HepG2 (cell line): Measurements from ENCODE around the gene DRC3. TPM values are rescaled to one million over a fixed set of nuclear protein-coding genes. Genes with fewer than 3 reads are reported as not detected.

Experiments
- AGO2 ChIP-seq: fragments of 200-400 bp; formaldehyde crosslinking; optimal IDR thresholded peaks from 2 replicates; pipeline ENCODE3; 2017; ENCODE audit warnings: mild to moderate bottlenecking, low read depth, low read length, moderate library complexity
- ARNT2 ChIP-seq: sonication (generic); formaldehyde crosslinking; IDR thresholded peaks from 2 replicates; pipeline ENCODE4 v1.8.0; 2022; ENCODE audit warnings: mild to moderate bottlenecking, low read depth, missing genetic modification reagents, moderate library complexity
- CBX5 ChIP-seq: sonication (generic); formaldehyde crosslinking; IDR thresholded peaks from 2 replicates; pipeline ENCODE4 v1.4.0; 2020; ENCODE audit warnings: missing genetic modification reagents, borderline replicate concordance
- CENPT ChIP-seq: sonication (generic); formaldehyde crosslinking; IDR thresholded peaks from 2 replicates; pipeline ENCODE4 v1.8.0; 2022; ENCODE audit warnings: low read depth, mild to moderate bottlenecking, moderate library complexity, missing genetic modification reagents
- CREBL2 ChIP-seq: sonication (generic); formaldehyde crosslinking; IDR thresholded peaks from 2 replicates; pipeline ENCODE4 v1.8.1; 2023; ENCODE audit warnings: missing genetic modification reagents, mild to moderate bottlenecking, borderline replicate concordance
- GZF1 ChIP-seq: sonication (generic); formaldehyde crosslinking; IDR thresholded peaks from 2 replicates; pipeline ENCODE4 v1.5.1; 2020; ENCODE audit warnings: mild to moderate bottlenecking, missing genetic modification reagents
- HDAC2 ChIP-seq: sonication (generic); formaldehyde crosslinking; IDR thresholded peaks from 2 replicates; pipeline ENCODE4 v1.4.0; 2020; ENCODE audit warnings: missing genetic modification reagents
- HES4 ChIP-seq: sonication (generic); formaldehyde crosslinking; IDR thresholded peaks from 2 replicates; pipeline ENCODE4 v1.9.0; 2021; ENCODE audit warnings: mild to moderate bottlenecking, missing genetic modification reagents, borderline replicate concordance
- MEIS2 ChIP-seq: sonication (generic); formaldehyde crosslinking; IDR thresholded peaks from 2 replicates; pipeline ENCODE4 v1.9.0; 2021; ENCODE audit warnings: mild to moderate bottlenecking, missing genetic modification reagents
- NFKBIZ ChIP-seq: IDR thresholded peaks from 2 replicates; pipeline ENCODE4 v1.6.1; 2018; ENCODE audit warnings: missing genetic modification reagents, missing compliant biosample characterization
- PAF1 ChIP-seq: IDR thresholded peaks from 2 replicates; pipeline ENCODE4 v1.6.1; 2016; ENCODE audit warnings: missing genetic modification reagents, missing compliant biosample characterization
- REXO4 ChIP-seq: sonication (generic); formaldehyde crosslinking; IDR thresholded peaks from 2 replicates; pipeline ENCODE4 v1.8.0; 2022; ENCODE audit warnings: missing genetic modification reagents, mild to moderate bottlenecking, borderline replicate concordance
- SETDB1 ChIP-seq: sonication (generic); formaldehyde crosslinking; IDR thresholded peaks from 2 replicates; pipeline ENCODE4 v1.5.1; 2020; ENCODE audit warnings: missing genetic modification reagents, mild to moderate bottlenecking, borderline replicate concordance
- STAT5B ChIP-seq: sonication (generic); formaldehyde crosslinking; IDR thresholded peaks from 2 replicates; pipeline ENCODE4 v1.4.0; 2020; ENCODE audit warnings: missing genetic modification reagents
- TARDBP ChIP-seq: sonication (generic); formaldehyde crosslinking; IDR thresholded peaks from 2 replicates; pipeline ENCODE4 v1.8.0; 2022; ENCODE audit warnings: mild to moderate bottlenecking, missing genetic modification reagents
- TBL1XR1 ChIP-seq: fragments of 150-350 bp; IDR thresholded peaks from 2 replicates; pipeline ENCODE4 v1.6.1; 2014; ENCODE audit warnings: borderline replicate concordance, low read length; ENCODE audit not compliant: partially characterized antibody
- ZMYM4 ChIP-seq: sonication (generic); formaldehyde crosslinking; IDR thresholded peaks from 2 replicates; pipeline ENCODE4 v1.8.1; 2023; ENCODE audit warnings: mild to moderate bottlenecking, missing genetic modification reagents
- ZNF317 ChIP-seq: sonication (generic); formaldehyde crosslinking; IDR thresholded peaks from 2 replicates; pipeline ENCODE4 v1.5.0; 2020; ENCODE audit warnings: mild to moderate bottlenecking, missing genetic modification reagents
- ZNF33A ChIP-seq: sonication (generic); formaldehyde crosslinking; IDR thresholded peaks from 2 replicates; pipeline ENCODE4 v1.5.1; 2020; ENCODE audit warnings: missing genetic modification reagents, mild to moderate bottlenecking, moderate library complexity, borderline replicate concordance
- ZNF383 ChIP-seq: sonication (generic); formaldehyde crosslinking; IDR thresholded peaks from 2 replicates; pipeline ENCODE4 v1.4.0; 2020; ENCODE audit warnings: missing genetic modification reagents, mild to moderate bottlenecking, borderline replicate concordance
- ZNF570 ChIP-seq: sonication (generic); formaldehyde crosslinking; IDR thresholded peaks from 2 replicates; pipeline ENCODE4 v1.4.0; 2020; ENCODE audit warnings: mild to moderate bottlenecking, missing genetic modification reagents, borderline replicate concordance
- ZNF678 ChIP-seq: sonication (generic); formaldehyde crosslinking; IDR thresholded peaks from 2 replicates; pipeline ENCODE4 v1.4.0; 2020; ENCODE audit warnings: mild to moderate bottlenecking, missing genetic modification reagents
- ZNF781 ChIP-seq: sonication (generic); formaldehyde crosslinking; IDR thresholded peaks from 2 replicates; pipeline ENCODE4 v1.5.1; 2020; ENCODE audit warnings: borderline replicate concordance, mild to moderate bottlenecking, missing genetic modification reagents; ENCODE audit errors: not compliant biosample characterization
- polyA plus RNA-seq, 8 experiments: library from polyadenylated mRNA; depleted of rRNA in 3 of 8; stranded (reverse) in 7 of 8; unstranded in 1 of 8; fragments of >200 nt; fragmentation: Illumina TruSeq in 4 of 8; extraction: Trizol in 4 of 8; gene quantifications; 2 replicates each; pipeline versions ENCODE4 v1.2.1 to v1.2.3, GENCODE V29; 2011 to 2016; ENCODE audit warnings: low read depth in 4 of 8, missing spikeins in 1 of 8, mixed read lengths in 1 of 8; ENCODE audit not compliant: insufficient read depth in 1 of 8
- total RNA-seq, 5 experiments: library from RNA; depleted of rRNA; stranded (reverse); fragments of >200 nt; fragmentation: Illumina TruSeq; extraction: Trizol; gene quantifications; 2 replicates each; pipeline ENCODE4 v1.2.3, GENCODE V29; 2016; ENCODE audit warnings: low read depth in 1 of 5
- TF ChIP-seq, protein P1 (sequence below): sonication (generic); formaldehyde crosslinking; IDR thresholded peaks from 2 replicates; pipeline ENCODE4 v1.9.0; 2021; ENCODE audit warnings: missing genetic modification reagents, borderline replicate concordance
- TF ChIP-seq, protein P2 (sequence below): sonication (generic); formaldehyde crosslinking; IDR thresholded peaks from 2 replicates; pipeline ENCODE4 v1.5.1; 2020; ENCODE audit warnings: missing genetic modification reagents, mild to moderate bottlenecking, borderline replicate concordance
- TF ChIP-seq, protein P3 (sequence below): sonication (generic); formaldehyde crosslinking; IDR thresholded peaks from 2 replicates; pipeline ENCODE4 v1.9.0; 2022; ENCODE audit warnings: missing genetic modification reagents, mild to moderate bottlenecking, borderline replicate concordance

The DRC3 gene
- total and polyA plus RNA-seq, 2 of the 13 experiments (the other 11 are each of a cell fraction or from before 2014, with no cell fraction given) = 0.53 to 0.87 TPM

DNA sequence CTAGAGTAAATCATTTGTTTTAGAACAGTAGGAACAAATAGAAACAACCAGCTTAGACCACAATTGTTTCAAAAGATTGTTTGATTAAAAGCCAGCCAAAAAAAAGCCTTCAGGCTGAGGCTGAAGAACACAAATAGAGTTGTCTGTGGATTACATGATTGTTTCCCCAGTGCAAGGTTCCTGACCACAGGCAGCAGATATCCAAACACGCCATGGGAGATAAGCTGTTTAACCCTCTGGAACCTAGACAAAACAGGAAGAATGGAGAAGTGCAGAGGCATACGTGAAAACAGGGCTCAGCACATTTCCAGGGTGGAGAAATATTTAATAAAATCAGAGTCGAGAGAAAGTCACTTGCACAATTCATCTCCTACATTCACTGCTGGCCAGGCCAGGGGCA lies 45.3 kb downstream of the DRC3 start (continued):
- TF ChIP-seq, protein P1, sequence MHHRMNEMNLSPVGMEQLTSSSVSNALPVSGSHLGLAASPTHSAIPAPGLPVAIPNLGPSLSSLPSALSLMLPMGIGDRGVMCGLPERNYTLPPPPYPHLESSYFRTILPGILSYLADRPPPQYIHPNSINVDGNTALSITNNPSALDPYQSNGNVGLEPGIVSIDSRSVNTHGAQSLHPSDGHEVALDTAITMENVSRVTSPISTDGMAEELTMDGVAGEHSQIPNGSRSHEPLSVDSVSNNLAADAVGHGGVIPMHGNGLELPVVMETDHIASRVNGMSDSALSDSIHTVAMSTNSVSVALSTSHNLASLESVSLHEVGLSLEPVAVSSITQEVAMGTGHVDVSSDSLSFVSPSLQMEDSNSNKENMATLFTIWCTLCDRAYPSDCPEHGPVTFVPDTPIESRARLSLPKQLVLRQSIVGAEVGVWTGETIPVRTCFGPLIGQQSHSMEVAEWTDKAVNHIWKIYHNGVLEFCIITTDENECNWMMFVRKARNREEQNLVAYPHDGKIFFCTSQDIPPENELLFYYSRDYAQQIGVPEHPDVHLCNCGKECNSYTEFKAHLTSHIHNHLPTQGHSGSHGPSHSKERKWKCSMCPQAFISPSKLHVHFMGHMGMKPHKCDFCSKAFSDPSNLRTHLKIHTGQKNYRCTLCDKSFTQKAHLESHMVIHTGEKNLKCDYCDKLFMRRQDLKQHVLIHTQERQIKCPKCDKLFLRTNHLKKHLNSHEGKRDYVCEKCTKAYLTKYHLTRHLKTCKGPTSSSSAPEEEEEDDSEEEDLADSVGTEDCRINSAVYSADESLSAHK (CRISPR knock-in tag) = no peak
- TF ChIP-seq CENPT = no peak
- TF ChIP-seq ZNF570 (CRISPR knock-in tag) = no peak
- 0 out of 2 replicates have a peak, but pooled peaks have one; percentile 16 for TF ChIP-seq ZMYM4 (CRISPR knock-in tag)
- TF ChIP-seq ARNT2 (CRISPR knock-in tag) = no peak
- no peak for TF ChIP-seq PAF1 (CRISPR knock-in tag)
- no peak for TF ChIP-seq AGO2
- TF ChIP-seq CBX5 (CRISPR knock-in tag) = no peak
- TF ChIP-seq, protein P2, sequence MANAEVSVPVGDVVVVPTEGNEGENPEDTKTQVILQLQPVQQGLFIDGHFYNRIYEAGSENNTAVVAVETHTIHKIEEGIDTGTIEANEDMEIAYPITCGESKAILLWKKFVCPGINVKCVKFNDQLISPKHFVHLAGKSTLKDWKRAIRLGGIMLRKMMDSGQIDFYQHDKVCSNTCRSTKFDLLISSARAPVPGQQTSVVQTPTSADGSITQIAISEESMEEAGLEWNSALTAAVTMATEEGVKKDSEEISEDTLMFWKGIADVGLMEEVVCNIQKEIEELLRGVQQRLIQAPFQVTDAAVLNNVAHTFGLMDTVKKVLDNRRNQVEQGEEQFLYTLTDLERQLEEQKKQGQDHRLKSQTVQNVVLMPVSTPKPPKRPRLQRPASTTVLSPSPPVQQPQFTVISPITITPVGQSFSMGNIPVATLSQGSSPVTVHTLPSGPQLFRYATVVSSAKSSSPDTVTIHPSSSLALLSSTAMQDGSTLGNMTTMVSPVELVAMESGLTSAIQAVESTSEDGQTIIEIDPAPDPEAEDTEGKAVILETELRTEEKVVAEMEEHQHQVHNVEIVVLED = peak; percentile 26; the same call in 1 of the 2 replicates
- no peak for TF ChIP-seq ZNF33A (CRISPR knock-in tag)
- no peak for TF ChIP-seq CREBL2 (CRISPR knock-in tag)
- TF ChIP-seq, protein P3, sequence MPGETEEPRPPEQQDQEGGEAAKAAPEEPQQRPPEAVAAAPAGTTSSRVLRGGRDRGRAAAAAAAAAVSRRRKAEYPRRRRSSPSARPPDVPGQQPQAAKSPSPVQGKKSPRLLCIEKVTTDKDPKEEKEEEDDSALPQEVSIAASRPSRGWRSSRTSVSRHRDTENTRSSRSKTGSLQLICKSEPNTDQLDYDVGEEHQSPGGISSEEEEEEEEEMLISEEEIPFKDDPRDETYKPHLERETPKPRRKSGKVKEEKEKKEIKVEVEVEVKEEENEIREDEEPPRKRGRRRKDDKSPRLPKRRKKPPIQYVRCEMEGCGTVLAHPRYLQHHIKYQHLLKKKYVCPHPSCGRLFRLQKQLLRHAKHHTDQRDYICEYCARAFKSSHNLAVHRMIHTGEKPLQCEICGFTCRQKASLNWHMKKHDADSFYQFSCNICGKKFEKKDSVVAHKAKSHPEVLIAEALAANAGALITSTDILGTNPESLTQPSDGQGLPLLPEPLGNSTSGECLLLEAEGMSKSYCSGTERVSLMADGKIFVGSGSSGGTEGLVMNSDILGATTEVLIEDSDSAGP (CRISPR knock-in tag) = no peak
- no peak for TF ChIP-seq REXO4 (CRISPR knock-in tag)
- no peak for TF ChIP-seq TBL1XR1
- TF ChIP-seq ZNF781 (CRISPR knock-in tag) = no peak
- TF ChIP-seq ZNF678 (CRISPR knock-in tag) = no peak
- peak; percentile 79 for TF ChIP-seq HDAC2 (CRISPR knock-in tag)
- no peak for TF ChIP-seq MEIS2 (CRISPR knock-in tag)
- TF ChIP-seq TARDBP (CRISPR knock-in tag) = 0 out of 2 replicates have a peak, but pooled peaks have one; percentile 44
- TF ChIP-seq SETDB1 (CRISPR knock-in tag) = no peak
- no peak for TF ChIP-seq STAT5B (CRISPR knock-in tag)
- no peak for TF ChIP-seq HES4 (CRISPR knock-in tag)
- TF ChIP-seq GZF1 = no peak
- TF ChIP-seq NFKBIZ (CRISPR knock-in tag) = no peak
- TF ChIP-seq ZNF383 (CRISPR knock-in tag) = no peak
- TF ChIP-seq ZNF317 (CRISPR knock-in tag) = no peak
